IPS DF 4.7 (cell line): ENCODE results near the gene MAP3K5.
A peak's percentile ranks its signal among the peaks of the same experiment; 100 is the strongest.
"Not testable (repeated sequence)": the region's sequence is repeated elsewhere in the genome, so short reads cannot be mapped to it uniquely, and the experiment has no call there.

Experiments used
- DNase-seq: peaks from one replicate; pipeline ENCODE4 v3.0.0-alpha.2; 2013; ENCODE audit warnings: low spot score; ENCODE audit errors: extremely low read depth

The MAP3K5 gene

GRCh38 chr6:136584290-136584689 lies 208.0 kb downstream of the MAP3K5 start:
- not testable (repeated sequence) for DNase-seq

- DNase-seq: no peak
These were observed 209.4 kb downstream of the MAP3K5 start for GRCh38 chr6:136582711-136583471.

- DNase-seq: no peak
These were observed 212.5 kb downstream of the MAP3K5 start for GRCh38 chr6:136579800-136580199.

- no peak for DNase-seq
These were observed 215.5 kb downstream of the MAP3K5 start for GRCh38 chr6:136576821-136577220.

- DNase-seq: no peak
These were observed 220.8 kb downstream of the MAP3K5 start for GRCh38 chr6:136571496-136571895.

GRCh38 chr6:136571065-136571464 lies 221.2 kb downstream of the MAP3K5 start:
- DNase-seq: no peak

GRCh38 chr6:136568129-136568528 lies 224.1 kb downstream of the MAP3K5 start:
- no peak for DNase-seq

- no peak for DNase-seq
These were observed 224.6 kb downstream of the MAP3K5 start for GRCh38 chr6:136567688-136568087.

- DNase-seq: no peak
These were observed 225.4 kb downstream of the MAP3K5 start for GRCh38 chr6:136566851-136567250.

- DNase-seq: no peak
These were observed 226.2 kb downstream of the MAP3K5 start for GRCh38 chr6:136566007-136566487.

- DNase-seq: no peak
These were observed 228.1 kb downstream of the MAP3K5 start for GRCh38 chr6:136564180-136564579.

- DNase-seq: no peak
These were observed 228.7 kb downstream of the MAP3K5 start for GRCh38 chr6:136563386-136564152.

- DNase-seq: no peak
These were observed 230.1 kb downstream of the MAP3K5 start for GRCh38 chr6:136562211-136562610.

GRCh38 chr6:136553166-136553787 lies 239.0 kb downstream of the MAP3K5 start:
- no peak for DNase-seq

GRCh38 chr6:136552054-136552453 lies 240.2 kb downstream of the MAP3K5 start:
- no peak for DNase-seq

GRCh38 chr6:136551103-136551502 lies 241.2 kb downstream of the MAP3K5 start:
- no peak for DNase-seq

- peak; percentile 51 for DNase-seq
These were observed 241.8 kb downstream of the MAP3K5 start, which contains the start of gene MAP7 for GRCh38 chr6:136550330-136551071. MAP7 (minus strand) TSS chr6:136550422; CDS start chr6:136550408, 14 bp downstream.

GRCh38 chr6:136550045-136550329 lies 242.3 kb downstream of the MAP3K5 start:
- DNase-seq: no peak

- no peak for DNase-seq
These were observed 242.8 kb downstream of the MAP3K5 start for GRCh38 chr6:136549300-136550044.

- no peak for DNase-seq
These were observed 243.5 kb downstream of the MAP3K5 start for GRCh38 chr6:136548582-136549299.
